GM18520 (cell line): ENCODE results near the gene VRK1.
"Not testable (repeated sequence)": the region's sequence is repeated elsewhere in the genome, so short reads cannot be mapped to it uniquely, and the experiment has no call there.

Experiments
- ATAC-seq: cut with Tn5 transposase; IDR thresholded peaks from one replicate; pipeline ENCODE4 v1.9.1; 2021; ENCODE audit not compliant: unreplicated experiment

VRK1 gene

DNA sequence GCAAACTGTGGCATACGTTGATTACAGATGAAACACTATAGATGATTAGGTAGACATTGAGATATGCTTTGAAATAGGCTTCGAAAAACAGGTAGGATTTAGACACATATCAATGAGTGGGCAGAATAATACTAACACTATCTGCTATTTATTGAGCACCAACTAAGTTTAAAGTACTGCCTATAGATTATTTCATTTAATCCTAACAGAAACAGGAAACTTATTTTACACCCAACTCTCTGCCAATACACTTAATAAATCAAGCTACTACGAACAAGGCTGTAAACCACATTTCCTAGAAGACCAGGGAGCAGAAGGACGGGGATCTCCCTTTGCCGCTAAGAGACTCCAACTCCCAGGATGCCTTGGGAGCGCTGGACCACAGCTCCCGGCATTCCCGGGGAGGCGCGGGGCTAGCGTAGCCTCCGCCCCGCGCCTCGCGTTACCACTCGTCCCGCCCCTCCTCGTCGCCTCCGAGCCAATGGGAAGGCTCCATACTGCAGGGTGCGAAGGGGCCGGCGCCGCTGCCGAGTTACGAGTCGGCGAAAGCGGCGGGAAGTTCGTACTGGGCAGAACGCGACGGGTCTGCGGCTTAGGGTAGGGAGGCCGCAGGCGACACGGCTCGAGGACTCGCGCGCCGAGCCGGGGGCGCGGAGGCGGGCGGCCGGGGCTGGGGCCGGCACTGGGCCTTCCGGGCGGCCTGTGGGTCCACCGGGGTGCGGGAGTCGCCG, at the start of gene VRK1:
VRK1 (plus strand) TSS at position 532 of the 731 bp plus-strand sequence. CDS start 36,090 bp downstream, outside the sequence.
- ATAC-seq, result peak; percentile 94

DNA sequence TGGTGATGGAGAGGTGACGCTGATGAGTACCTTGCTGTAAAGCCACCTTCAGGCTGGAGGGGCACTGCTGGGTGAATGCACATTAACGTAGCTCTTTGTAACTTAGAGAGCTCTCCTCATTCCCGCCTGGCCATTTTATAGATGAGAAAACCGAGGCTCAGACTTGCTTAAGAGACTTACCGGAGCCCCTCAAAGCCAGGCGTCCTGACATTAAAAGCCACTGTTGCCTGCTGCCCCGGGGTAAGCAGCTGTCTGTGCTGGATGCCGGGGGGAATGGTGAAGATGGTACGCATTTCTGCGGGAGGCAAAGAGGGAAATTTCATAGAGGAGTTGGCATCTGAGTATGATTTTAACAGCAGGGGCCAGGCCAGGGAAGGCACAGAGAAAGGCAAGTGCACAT, 49.6 kb upstream of the VRK1 start:
- no peak for ATAC-seq

DNA sequence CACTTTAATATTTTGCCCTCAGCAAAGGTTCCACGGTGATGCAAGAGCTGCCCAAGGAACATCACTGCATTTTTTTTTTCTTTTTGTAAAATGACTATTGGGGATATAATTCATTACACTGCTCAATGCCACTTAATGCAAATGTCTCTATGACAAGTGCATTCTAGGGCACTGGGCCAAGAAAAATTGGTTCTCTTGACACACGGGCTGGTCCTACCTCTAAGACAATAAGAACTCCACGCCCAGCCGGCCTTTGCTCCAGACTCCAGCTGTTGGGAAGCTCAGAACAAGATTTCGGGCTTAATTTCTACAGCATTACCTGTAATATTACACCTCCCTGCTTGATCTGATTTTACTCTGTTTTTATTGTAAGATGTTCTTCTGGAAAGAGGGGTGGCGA, 48.8 kb upstream of the VRK1 start:
- ATAC-seq, result no peak

- ATAC-seq, result no peak
Observed at GRCh38 chr14:96751505-96751904, 45.7 kb upstream of the VRK1 start.

DNA sequence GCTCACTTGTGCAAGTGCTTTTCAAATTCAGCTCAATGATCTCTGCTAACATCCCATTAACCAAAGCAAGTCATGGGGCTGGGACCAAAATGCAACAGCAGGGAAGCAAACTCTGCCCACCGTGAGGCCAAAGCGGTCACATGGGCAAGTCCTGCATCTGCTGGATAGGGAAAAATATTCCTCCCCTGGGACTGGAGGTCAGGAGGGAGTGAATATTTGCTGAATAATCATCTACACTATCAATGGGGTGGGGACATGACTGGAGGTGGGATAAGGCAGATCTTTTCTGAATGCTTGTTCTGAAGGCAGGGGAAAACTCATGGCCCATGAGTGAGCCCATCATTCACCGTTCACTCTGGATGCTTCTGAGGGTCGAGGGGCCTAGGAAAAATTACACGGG, 45.1 kb upstream of the VRK1 start:
- no peak for ATAC-seq

- no peak for ATAC-seq
Observed at GRCh38 chr14:96752594-96752993, 44.6 kb upstream of the VRK1 start.

GRCh38 chr14:96754162-96754844, 42.9 kb upstream of the VRK1 start:
- no peak for ATAC-seq

GRCh38 chr14:96754845-96755184, 42.4 kb upstream of the VRK1 start:
- no peak for ATAC-seq

DNA sequence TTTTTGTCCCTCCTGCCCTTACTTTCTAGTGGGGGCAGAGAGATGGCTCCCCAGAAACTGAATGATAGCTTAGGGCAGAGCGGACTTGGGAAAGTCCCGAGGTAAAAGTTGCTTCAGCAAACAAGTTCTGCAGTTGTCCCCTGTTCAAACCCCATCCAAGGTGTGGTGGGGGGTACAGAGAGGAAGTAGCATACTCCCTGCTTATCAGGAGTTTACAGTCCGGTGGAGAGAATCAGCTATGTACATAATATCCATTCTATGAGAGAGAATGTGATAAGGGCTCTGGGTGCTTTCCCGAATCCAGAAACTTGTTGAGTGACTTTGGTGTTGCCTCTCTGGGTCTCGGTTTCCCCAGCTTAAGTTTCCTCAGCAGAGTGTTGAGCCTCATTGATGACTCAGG, 40.4 kb upstream of the VRK1 start:
- no peak for ATAC-seq

DNA sequence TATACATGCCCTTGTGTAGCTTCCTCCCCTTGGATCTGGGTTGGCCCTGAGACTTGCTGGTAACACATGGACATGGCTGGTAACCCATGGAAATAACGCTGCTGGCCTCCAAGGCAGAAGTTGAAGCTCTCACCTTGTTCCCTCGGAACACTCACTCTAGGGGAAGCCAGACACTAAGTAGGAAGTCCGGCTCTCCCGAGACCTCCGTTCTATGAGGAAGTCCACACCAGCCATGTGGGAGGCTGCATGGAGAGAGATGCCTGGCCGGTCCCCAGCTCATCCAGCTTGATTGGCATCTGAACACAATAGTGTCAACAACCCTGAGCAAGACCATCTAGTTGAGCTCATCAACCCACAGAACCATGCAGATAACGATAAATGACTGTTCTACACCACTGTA, 39.7 kb upstream of the VRK1 start:
- ATAC-seq, result no peak

- ATAC-seq, result no peak
Observed at GRCh38 chr14:96761066-96761465, 36.1 kb upstream of the VRK1 start.

- no peak for ATAC-seq
Observed at GRCh38 chr14:96762650-96763049, 34.5 kb upstream of the VRK1 start.

DNA sequence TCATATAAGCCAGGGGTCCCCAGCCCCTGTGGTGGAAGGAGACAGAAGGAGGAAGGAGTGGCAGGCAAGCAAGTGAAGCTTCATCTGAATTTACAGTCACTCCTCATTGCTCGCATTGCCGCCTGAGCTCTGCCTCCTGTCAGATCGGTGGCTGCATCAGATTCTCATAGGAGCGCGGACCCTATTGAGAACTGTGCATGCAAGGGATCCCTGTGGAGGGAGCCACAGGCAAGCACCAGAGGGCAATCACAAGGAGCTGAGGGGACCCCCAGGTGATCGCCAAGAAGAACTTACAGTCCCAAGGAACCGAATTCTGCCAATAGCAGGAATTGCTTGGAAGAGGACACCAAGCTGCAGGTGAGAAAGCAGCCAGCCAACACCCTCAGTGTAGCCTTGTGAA, 33.2 kb upstream of the VRK1 start:
- ATAC-seq, result no peak

DNA sequence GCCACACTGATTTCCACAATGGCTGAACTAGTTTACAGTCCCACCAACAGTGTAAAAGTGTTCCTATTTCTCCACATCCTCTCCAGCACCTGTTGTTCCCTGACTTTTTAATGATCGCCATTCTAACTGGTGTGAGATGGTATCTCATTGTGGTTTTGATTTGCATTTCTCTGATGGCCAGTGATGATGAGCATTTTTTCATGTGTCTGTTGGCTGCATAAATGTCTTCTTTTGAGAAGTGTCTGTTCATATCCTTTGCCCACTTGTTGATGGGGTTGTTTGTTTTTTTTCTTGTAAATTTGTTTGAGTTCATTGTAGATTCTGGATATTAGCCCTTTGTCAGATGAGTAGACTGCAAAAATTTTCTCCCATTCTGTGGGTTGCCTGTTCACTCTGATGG, 32.0 kb upstream of the VRK1 start:
- not testable (repeated sequence) for ATAC-seq

DNA sequence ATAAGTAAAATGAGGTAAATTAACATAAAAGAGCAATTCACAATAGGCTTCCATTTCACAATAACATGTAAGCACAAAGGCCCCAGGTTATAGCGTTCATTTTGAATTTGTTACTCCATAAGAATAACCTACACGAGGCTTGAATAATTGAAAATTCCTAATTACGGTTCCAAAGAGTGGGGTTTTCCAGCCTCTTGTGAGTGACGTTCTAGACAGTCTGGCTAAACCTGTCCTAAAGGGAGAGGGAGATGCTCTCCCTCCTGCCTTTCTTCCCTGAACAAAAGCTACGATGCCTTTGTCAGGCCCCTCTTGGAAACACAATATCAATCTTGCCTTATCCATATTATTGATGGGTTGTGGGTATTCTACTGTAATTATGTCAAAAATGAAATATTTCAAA, 24.3 kb upstream of the VRK1 start:
- no peak for ATAC-seq

DNA sequence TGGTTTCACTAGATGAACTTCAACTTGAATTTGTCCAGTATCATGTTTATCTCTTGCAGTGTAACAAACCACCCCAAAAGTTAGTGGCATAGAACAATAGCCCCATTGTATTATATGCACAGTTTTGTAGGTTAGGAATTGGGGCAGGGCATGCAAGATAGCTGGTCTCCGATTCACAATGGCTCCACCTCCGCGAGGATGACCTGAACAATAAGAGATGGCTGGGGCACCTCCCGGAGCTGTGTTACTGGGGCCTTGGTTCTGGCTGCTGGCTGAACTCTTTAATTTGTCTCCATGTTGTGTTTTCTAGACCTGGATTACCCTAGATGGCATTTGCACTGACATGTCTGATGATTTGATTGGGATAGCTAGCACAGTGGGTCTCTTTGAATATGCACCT, 20.4 kb upstream of the VRK1 start:
- no peak for ATAC-seq

DNA sequence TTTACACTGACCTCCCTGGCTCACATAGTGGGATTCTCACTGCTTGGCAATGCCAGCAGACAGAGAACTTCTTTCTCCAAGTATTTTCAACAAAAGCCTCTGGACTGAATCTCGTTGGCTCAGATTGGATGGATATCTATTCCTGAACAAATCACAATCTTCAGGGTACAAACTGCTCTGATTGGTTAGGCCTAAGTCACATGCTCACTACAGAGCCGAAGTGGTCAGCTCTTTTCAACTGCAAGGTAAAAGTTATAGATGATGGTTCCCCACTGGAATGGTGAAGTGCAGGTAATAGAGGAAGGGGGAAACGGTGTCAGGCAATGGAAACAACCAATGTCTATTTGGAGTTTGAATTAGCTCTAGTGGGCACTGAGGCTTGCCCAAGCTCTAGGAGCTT, 16.7 kb upstream of the VRK1 start:
- ATAC-seq, result no peak

DNA sequence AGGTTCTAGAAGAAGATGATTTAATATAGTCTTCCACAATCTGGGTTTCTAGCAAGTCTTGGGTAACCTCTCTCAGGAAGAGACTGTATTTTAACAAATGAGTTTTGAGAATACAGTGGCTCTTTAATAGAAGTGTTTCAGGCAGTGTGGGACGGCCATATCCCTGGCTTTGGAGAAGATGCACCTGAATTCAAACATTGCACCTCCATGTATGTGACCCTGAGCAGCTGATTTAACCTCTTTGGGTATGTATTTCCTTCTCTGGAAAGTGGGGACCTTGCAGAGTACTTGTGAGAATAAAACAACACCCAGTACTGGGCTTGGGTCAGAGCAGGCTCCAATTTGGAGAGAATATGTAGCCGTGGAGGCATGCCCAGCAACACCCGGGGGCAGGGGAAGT, 15.8 kb upstream of the VRK1 start:
- no peak for ATAC-seq

- no peak for ATAC-seq
Observed at GRCh38 chr14:96782436-96782835, 14.7 kb upstream of the VRK1 start.

DNA sequence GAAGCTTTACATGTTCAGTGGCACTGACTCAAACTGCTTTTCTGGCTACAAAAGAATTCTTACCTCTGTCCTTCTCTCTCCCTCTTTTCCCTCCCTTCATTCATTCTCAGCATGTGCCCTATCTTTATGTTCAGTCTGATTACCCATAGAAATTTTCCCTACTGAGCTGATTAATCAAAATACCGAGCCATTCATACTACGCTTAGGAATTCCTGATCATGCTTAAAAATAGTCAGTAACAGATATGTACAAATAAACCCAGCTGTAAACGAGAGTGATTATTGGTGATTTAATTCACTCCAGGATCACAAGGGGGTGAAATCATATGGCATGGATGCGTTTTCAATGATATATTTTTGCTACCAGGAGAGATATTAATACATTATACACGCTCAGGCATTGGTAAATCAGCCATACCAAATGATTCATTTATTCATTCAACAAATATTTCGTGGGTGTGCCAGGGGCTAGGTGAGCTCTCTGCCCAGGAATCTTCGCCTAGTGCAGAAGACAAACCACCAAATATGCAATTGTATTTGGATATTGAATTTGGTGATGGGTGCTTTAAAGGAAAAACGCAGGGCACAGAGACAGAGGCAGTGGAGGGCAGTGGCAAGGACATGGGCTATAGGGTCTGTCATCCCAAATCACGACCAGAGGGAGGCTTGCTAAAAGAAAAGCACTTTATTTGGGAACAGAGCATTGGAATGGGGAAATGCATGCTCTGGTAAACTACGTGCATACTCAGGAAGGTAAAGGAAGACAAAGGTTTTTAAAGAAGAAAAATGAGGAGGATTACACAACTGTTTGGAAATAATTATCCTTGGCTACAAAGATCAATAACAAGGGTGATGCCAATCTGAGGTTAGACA, 13.9 kb upstream of the VRK1 start:
- no peak for ATAC-seq

- ATAC-seq, result no peak
Observed at GRCh38 chr14:96783915-96784224, 13.3 kb upstream of the VRK1 start.

GRCh38 chr14:96790186-96790585, 7.0 kb upstream of the VRK1 start:
- ATAC-seq, result no peak
